ENCODE results near the gene CKS1B.

CKS1B gene

DNA sequence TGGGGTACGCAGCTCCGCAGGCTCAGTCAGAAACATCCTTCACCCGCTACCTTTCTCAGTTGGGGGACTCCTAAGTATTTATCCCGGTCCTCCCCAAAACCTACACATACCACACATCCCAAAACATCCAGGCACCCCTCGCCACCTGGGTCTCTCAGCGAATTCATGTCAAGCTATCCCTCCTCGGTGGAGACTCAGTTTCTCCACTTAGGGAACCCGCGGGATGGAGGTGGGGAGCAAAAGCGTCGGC lies 26.9 kb downstream of the CKS1B start:
- DNase-seq, result peak in 2 of 51 donors; percentile 75 to 88

DNA sequence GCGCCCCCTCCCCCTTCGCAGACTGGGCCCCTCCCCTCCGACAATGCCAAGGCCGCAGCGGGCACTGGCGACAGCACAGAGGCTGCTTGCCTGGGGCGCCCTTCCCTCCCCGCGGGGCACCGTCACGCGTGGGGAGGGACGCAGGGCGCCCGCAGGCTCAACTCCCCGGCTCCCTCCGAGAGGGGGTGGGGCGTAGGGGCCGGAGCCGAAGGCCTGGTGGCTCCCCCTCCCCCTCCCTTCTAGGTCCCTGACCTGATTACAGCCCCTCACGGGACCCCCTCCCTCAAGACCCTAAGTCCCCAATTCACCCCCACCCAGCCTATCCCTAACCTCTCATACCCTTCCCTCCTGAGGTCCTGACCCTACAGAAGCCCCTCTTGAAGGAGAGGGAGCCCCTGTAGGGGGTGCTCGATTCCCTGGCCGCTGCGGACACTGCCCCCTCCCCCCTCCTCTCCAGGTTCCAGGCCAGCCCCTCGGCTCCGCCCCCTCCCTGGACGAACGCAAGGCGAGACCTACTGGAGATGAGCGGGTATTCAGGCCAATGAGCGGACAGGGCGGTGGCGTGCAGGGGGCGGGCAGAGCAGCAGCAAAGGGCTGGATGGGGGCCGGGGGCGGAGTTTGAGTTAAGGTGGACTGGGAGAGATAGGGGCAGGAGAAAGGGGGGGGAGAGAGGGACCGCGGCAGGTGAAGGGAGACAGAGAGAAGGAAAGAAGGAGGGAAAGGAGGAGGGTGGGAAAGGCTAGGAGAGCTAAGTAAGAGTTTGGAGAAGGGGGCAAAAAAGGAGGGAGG lies 27.4 kb downstream of the CKS1B start:
- peak; percentile 88 to 100 (median 99) for DNase-seq

- peak in 21 of 51 donors; percentile 34 to 81 (median 73) for DNase-seq
Observed at GRCh38 chr1:155002464-155003226, 28.2 kb downstream of the CKS1B start, which contains the start of gene ZBTB7B. Gene ZBTB7B, plus strand, starts transcription at chr1:155002802. Its CDS starts 11,859 bp downstream, at chr1:155014661.

GRCh38 chr1:155003227-155003765 lies 28.8 kb downstream of the CKS1B start:
- peak in 24 of 51 donors; percentile 27 to 79 (median 47) for DNase-seq

DNA sequence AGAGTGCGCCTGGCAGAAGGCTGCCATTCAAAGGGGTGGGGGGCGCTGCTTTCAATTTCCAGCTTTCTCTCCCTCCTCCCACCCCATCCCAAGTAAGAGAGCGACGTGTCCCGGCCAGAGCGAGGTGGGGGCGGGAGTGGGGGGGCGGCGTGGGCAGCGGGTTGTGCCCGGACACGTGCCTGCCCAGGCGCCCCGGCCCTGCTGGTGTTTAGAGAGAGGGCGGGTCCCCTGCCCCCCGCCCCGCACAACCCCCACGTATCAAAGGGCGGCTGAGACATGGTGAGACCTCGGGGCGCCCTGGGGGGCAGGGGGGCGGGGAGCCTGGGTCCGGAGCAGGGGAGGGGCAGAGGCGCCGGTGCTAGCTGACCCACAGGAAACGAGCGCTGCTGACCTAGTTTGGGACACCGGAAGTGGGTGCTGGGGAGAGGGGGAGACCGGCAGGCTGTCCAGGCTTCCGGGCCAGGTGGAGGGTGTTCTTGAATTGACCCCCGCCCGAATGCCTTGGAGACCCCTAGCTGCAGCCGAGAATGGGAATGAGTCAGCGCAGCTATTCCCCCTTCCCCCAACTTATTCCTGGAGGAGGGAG lies 29.4 kb downstream of the CKS1B start:
- peak in 40 of 51 donors; percentile 27 to 87 (median 58) for DNase-seq

GRCh38 chr1:155004352-155005075 lies 30.0 kb downstream of the CKS1B start:
- peak in 9 of 51 donors; percentile 16 to 81 (median 52) for DNase-seq

DNA sequence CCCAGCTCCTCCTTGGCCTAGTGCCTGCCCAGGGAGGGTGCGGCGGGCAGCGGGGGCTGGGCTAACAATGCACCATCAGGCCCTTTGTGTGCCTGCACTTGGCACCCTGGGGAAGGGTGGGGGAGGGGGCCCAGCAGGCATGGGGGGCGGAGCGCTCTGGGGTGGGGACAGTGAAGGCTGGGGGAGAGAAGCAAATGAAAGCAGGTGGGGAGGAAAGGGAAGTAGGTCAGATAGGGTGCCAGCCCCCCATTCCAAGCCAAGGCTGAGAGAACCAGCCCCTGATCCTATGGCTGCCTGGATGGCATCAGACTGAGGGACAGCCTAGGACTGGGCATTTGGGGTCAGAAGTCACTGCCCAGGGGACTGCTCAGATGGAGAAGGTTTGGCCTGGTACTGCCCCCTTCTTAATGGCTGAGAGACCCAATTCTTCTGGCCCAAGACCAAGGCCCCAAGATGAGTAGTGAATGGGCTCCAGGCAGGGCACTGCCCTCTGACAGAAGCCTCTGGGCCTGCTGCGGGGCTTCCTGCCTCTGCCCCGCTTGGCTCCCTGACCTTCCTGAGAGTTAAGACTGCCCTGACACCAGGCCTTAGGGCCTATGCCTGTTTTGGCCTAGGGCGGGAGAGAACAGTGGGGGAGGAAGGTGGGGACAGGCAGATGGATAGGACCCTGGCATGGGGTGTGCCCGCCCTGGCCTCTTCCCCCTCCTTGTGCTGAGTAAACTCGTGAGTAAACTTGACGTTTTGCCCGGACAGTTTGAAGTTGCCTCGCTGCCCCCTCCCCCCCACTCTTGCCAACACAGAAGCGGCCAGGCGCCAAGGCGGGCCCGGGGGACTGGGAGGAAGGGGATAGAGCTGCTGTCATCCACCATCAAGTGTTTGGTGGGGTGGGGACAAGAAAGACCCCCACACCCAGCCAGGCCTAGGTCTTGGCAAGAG lies 30.9 kb downstream of the CKS1B start:
- DNase-seq, result peak in 48 of 51 donors; percentile 33 to 86 (median 66)

- DNase-seq, result peak in 14 of 51 donors; percentile 17 to 43 (median 31)
Observed at GRCh38 chr1:155006601-155007101, 32.2 kb downstream of the CKS1B start.

GRCh38 chr1:155007251-155007828 lies 32.9 kb downstream of the CKS1B start:
- peak in 41 of 51 donors; percentile 18 to 78 (median 51) for DNase-seq

- peak in 12 of 51 donors; percentile 17 to 60 (median 44) for DNase-seq
Observed at GRCh38 chr1:155008015-155008941, 33.8 kb downstream of the CKS1B start.

GRCh38 chr1:155009221-155009711 lies 34.8 kb downstream of the CKS1B start:
- DNase-seq, result peak in 1 of 51 donors; percentile 19

- DNase-seq, result no peak
Observed at GRCh38 chr1:155009742-155010141, 35.3 kb downstream of the CKS1B start.

- peak in 1 of 51 donors; percentile 10 for DNase-seq
Observed at GRCh38 chr1:155010211-155010918, 35.9 kb downstream of the CKS1B start.

- no peak for DNase-seq
Observed at GRCh38 chr1:155011004-155011416, 36.5 kb downstream of the CKS1B start.

DNA sequence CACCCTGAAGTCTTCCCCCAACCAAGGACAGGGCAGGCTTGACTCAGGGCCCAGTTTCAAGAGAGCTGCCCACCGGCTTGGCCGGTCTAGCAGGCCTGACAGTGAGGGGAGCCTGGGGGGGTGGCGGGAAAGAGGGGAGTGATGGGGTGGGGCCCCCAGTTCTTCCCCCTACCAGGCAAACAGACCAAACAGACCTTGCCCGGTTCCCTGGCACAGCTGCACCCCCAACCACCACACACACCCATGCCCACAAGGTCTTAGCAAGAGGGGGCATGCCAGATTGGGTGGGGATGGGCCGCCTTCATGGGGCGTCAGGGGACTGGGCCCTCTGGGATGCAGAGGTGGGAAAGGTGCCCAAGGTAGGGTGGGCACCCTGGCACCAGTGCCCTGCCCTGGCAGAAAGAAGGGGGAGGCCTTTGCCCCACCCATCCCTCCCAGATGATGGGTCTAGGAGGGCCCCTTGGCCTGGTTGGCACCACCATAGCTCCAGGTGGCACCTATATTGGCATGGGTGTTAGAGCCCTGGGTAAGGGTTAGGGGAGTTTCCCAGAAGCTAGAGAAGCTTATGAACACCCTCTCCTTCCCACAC lies 37.0 kb downstream of the CKS1B start:
- no peak for DNase-seq

GRCh38 chr1:155012026-155012546 lies 37.6 kb downstream of the CKS1B start:
- peak in 49 of 51 donors; percentile 29 to 94 (median 81) for DNase-seq

Data from hypothalamus (tissue), 51 donors.